Activated B cell treated with CpG ODN at 0.5 μM for 24 hours (primary cell): ENCODE results near the gene CBS. TPM values are rescaled to one million over a fixed set of nuclear protein-coding genes. Genes with fewer than 3 reads are reported as not detected.

ENCODE experiments used
- ATAC-seq: fragments of 200-7000 bp; cut with Tn5 transposase; one replicate; pipeline ENCODE4 v1.10.0; 2021; ENCODE audit warnings: low read depth, mild to moderate bottlenecking, moderate library complexity
- CTCF ChIA-PET: fragments of 350-600 bp; sonication (Branson Sonifier 250); formaldehyde crosslinking; loops from one replicate; lab custom pipeline; 2021; ENCODE audit warnings: antibody characterized with exemption; lab: Charles Lee
- POLR2A ChIA-PET: fragments of 350-600 bp; sonication (Branson Sonifier 250); formaldehyde crosslinking; loops from one replicate; lab custom pipeline; 2021; ENCODE audit warnings: antibody characterized with exemption; lab: Charles Lee
- DNase-seq: peaks from one replicate; pipeline ENCODE4 v3.0.0; 2022
- H3K27ac Mint-ChIP-seq: one replicate; pipeline ENCODE4 v1.8.0; 2020; ENCODE audit warnings: mixed read lengths
- H3K27me3 Mint-ChIP-seq: one replicate; pipeline ENCODE4 v1.8.0; 2021; ENCODE audit warnings: mixed read lengths
- H3K36me3 Mint-ChIP-seq: one replicate; pipeline ENCODE4 v1.8.0; 2021; ENCODE audit warnings: low read depth, mixed read lengths
- H3K4me1 Mint-ChIP-seq: one replicate; pipeline ENCODE4 v1.8.0; 2021; ENCODE audit warnings: mixed read lengths
- H3K4me3 Mint-ChIP-seq: one replicate; pipeline ENCODE4 v1.8.0; 2020; ENCODE audit warnings: mild to moderate bottlenecking, mixed read lengths
- H3K9me3 Mint-ChIP-seq: one replicate; pipeline ENCODE4 v1.8.0; 2020; ENCODE audit warnings: mixed read lengths
- intact Hi-C: fragments of 100-400 bp; cut with micrococcal nuclease; formaldehyde crosslinking; loops from one replicate; pipeline ENCODE4 v1.15.1; 2024
- total RNA-seq: library from RNA; stranded (reverse); gene quantifications from 2 replicates; pipeline ENCODE4 v1.2.3, GENCODE V29; 2022
- TF ChIP-seq, protein P1 (sequence below): fragments of 200-600 bp; IDR thresholded peaks from one replicate; pipeline ENCODE4 v1.8.0; 2022; ENCODE audit warnings: antibody characterized with exemption, mild to moderate bottlenecking

CBS gene
- total RNA-seq, 1 donor from 2014 or later: 22.3 TPM

DNA sequence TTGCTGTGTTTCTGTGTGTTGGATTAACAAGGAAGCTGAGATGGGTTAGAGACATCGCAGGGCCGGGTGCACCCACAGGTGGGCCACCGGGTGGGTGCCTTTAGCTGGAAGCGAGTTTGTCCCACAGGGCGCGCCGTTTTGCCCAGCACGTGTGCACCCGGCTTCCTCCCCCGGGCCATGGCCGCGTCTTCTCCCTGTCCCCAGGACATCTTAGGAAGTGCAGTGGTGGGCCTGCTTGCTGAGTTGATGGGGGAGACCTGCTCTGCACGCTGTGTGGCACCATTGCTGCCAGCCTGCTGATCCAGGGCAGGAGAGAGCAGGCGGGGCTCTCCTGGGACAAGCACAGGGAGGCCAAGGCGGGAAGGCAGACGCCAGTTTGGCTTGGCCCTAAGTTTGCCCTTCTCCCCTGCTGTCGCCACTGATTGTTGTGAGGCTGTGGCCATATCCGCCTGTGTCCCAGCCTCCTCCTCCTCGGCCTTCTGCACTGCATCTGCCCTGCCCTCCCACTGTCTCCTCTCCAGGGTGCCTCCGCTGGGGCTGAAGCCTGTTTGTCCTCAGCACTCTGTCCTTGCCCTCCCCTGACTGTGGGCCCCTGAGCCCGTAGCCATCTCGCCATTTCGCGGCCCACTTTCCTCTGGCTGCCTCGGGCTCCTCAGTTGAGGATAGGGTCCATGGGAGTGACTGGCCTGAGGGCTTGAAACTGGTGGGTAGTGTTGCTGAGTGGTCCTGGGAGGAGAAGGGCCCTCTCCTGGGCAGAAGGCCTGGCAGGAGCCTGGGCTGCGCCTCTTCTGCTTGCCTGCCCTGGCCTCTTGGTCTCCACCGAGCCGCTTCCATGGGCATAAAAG, 53.7 kb downstream of the CBS start:
- intact Hi-C loops: no loop called here
- DNase-seq (no peak), ATAC-seq (no peak)
- TF ChIP-seq, protein P1, sequence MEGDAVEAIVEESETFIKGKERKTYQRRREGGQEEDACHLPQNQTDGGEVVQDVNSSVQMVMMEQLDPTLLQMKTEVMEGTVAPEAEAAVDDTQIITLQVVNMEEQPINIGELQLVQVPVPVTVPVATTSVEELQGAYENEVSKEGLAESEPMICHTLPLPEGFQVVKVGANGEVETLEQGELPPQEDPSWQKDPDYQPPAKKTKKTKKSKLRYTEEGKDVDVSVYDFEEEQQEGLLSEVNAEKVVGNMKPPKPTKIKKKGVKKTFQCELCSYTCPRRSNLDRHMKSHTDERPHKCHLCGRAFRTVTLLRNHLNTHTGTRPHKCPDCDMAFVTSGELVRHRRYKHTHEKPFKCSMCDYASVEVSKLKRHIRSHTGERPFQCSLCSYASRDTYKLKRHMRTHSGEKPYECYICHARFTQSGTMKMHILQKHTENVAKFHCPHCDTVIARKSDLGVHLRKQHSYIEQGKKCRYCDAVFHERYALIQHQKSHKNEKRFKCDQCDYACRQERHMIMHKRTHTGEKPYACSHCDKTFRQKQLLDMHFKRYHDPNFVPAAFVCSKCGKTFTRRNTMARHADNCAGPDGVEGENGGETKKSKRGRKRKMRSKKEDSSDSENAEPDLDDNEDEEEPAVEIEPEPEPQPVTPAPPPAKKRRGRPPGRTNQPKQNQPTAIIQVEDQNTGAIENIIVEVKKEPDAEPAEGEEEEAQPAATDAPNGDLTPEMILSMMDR: no peak
- no peaks in the 10 kb centered on the region for H3K9me3 Mint-ChIP-seq
- ChIA-PET CTCF (no interaction called here), POLR2A (no interaction called here)
- no peak overlapping the region for H3K4me3 Mint-ChIP-seq
- no peak overlapping the region for H3K27ac Mint-ChIP-seq
- H3K4me1 Mint-ChIP-seq: peaks cover 24% of the 10 kb centered on the region
- peaks cover 72% of the 10 kb centered on the region for H3K36me3 Mint-ChIP-seq
- no peaks in the 10 kb centered on the region for H3K27me3 Mint-ChIP-seq

DNA sequence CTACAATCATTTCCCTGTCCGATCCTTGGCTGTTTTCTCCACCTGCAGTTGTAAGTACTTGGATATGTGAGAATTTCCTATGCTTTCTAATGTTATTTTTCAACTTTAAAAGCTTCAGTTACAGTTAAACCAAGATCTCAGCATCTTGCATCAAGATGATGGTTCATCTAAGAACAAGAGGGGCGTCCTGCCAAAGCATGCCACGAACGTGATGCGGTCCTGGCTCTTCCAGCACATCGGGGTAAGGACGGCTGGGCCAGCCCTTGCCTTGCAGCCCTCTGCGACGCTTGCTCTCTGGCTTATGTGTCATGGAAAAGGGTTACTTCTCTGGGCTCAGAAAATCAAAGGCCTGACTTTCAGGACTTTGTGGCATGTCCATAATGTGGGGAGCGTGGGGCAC, 54.4 kb downstream of the CBS start:
- CTCF ChIA-PET: no interaction called here
- ATAC-seq (no peak), DNase-seq (no peak)
- Mint-ChIP-seq H3K27ac (no peak overlapping the region), H3K27me3 (no peaks in the 10 kb centered on the region), H3K4me3 (no peak overlapping the region), H3K36me3 (peaks cover 75% of the 10 kb centered on the region), H3K4me1 (peaks cover 32% of the 10 kb centered on the region), H3K9me3 (no peaks in the 10 kb centered on the region)
- intact Hi-C loops: no loop called here
- TF ChIP-seq, protein P1: no peak
- POLR2A ChIA-PET: no interaction called here

DNA sequence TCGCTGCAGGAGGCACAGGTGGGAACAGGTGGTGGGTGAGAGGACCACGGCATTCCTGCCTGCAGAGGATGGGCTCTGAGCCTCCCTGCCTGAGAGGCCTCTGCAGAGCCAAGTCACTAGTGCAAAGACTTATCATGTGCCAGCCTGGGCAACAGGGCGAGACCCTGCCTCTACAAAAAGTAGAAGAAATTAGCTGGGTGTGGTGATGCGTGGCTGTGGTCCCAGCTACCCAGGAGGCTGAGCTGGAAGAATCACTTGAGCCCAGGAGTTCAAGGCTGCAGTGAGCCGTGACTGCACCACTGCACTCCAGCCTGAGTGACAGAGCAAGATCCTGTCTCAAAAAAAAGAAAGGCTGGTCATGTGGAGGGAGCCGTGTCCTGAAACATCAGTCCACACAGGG, 54.9 kb downstream of the CBS start:
- ChIA-PET CTCF (no interaction called here), POLR2A (no interaction called here)
- TF ChIP-seq, protein P1: no peak
- H3K36me3 Mint-ChIP-seq: peaks cover 73% of the 10 kb centered on the region
- ATAC-seq (no peak), DNase-seq (no peak)
- no peaks in the 10 kb centered on the region for H3K9me3 Mint-ChIP-seq
- no peak overlapping the region for H3K27ac Mint-ChIP-seq
- no peaks in the 10 kb centered on the region for H3K27me3 Mint-ChIP-seq
- intact Hi-C loops: no loop called here
- H3K4me1 Mint-ChIP-seq: peaks cover 36% of the 10 kb centered on the region
- peak overlapping the region; percentile 11 for H3K4me3 Mint-ChIP-seq

DNA sequence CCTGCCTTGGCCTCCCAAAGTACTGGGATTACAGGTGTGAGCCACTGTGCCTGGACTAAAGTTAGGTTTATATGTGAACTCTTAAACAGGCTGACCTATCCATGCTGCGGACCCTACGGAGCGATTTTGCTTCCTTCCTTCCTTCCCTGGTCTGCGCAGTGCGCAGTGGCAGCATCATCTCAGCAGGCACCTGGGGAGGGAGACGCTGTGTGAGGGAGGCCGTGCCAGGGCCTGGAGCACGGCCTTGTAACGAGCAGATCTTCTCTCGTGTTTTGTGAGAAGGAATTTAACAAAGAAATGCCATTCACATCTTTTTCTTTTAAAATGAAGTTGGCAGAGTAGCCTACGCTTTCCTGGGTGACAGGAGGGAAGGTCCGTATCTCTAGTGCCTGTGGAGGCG, 55.5 kb downstream of the CBS start:
- ATAC-seq (no peak), DNase-seq (no peak)
- CTCF ChIA-PET: no interaction called here
- Mint-ChIP-seq H3K9me3 (no peaks in the 10 kb centered on the region), H3K27me3 (no peaks in the 10 kb centered on the region), H3K4me1 (peaks cover 42% of the 10 kb centered on the region), H3K27ac (no peak overlapping the region), H3K36me3 (peaks cover 69% of the 10 kb centered on the region), H3K4me3 (no peak overlapping the region)
- intact Hi-C loops: no loop called here
- TF ChIP-seq, protein P1: no peak
- POLR2A ChIA-PET: interaction anchor here (0.6 to 0.7 kb wide), 2 partner anchors 24 to 127 kb away, joined by 5 to 8 read pairs; no protein-coding TSS in a partner anchor

- no peak for DNase-seq
- Mint-ChIP-seq H3K4me1 (peaks cover 48% of the 10 kb centered on the region), H3K36me3 (peaks cover 60% of the 10 kb centered on the region), H3K27me3 (no peaks in the 10 kb centered on the region), H3K9me3 (no peaks in the 10 kb centered on the region), H3K27ac (no peak overlapping the region), H3K4me3 (no peak overlapping the region)
- intact Hi-C loops: no loop called here
- ChIA-PET POLR2A (interaction anchor here (0.7 kb wide), 1 partner anchor 226 kb away, joined by 6 read pairs; no protein-coding TSS in a partner anchor), CTCF (no interaction called here)
- TF ChIP-seq, protein P1: no peak
- no peak for ATAC-seq
Measured at GRCh38 chr21:43018519-43018918, 57.1 kb downstream of the CBS start.
